Measurements from ENCODE around the gene GOLGA6C. TPM values are rescaled to one million over a fixed set of nuclear protein-coding genes. Genes with fewer than 3 reads are reported as not detected.
"Not testable (repeated sequence)": the region's sequence is repeated elsewhere in the genome, so short reads cannot be mapped to it uniquely, and the experiment has no call there.

The GOLGA6C gene
- total and polyA plus RNA-seq, 4 experiments from 2014 or later, result not detected

DNA sequence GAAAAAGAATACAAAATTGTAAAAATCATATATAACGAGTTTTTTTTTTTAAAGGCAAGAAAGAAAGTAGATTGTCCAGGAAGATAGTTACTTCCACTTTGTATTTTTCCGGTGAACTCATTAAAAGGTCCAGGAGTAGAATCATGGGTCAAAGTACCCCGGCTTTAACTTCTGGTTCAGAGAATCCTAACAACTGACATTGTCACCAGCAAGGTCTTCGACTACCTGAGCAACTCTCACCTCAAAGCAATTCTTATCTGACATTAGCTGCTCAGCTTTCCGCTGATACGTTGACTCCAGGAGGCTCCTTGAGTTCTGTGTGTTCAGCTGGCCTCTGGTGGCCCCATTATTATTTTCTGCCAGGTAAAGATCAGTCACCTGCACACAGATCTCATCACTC is 9.1 kb upstream of the GOLGA6C start:
- H3K9me3 Mint-ChIP-seq; intact Hi-C loops (cut with micrococcal nuclease); H3K36me3 Mint-ChIP-seq; H3K4me1 Mint-ChIP-seq; CTCF ChIA-PET (ENCODE audit: partially characterized antibody); H3K4me3 ChIP-seq (ENCODE audit: low read length in 2 of 2); H3K4me3 Mint-ChIP-seq; H3K36me3 ChIP-seq (ENCODE audit: insufficient read depth, low read length); DNase-seq; H3K27ac Mint-ChIP-seq; H3K27ac ChIP-seq (ENCODE audit: low read depth, low read length); H3K27me3 ChIP-seq (ENCODE audit: insufficient read depth, low read length); H3K9me3 ChIP-seq (ENCODE audit: control insufficient read depth in 1 of 2, low read length in 2 of 2); POLR2A ChIA-PET (ENCODE audit: partially characterized antibody); H3K4me1 ChIP-seq (ENCODE audit: insufficient read depth, low read length): not testable (repeated sequence)
- H3K27me3 Mint-ChIP-seq, result peaks cover 8 to 13% of the 10 kb centered on the region in 2 donors

DNA sequence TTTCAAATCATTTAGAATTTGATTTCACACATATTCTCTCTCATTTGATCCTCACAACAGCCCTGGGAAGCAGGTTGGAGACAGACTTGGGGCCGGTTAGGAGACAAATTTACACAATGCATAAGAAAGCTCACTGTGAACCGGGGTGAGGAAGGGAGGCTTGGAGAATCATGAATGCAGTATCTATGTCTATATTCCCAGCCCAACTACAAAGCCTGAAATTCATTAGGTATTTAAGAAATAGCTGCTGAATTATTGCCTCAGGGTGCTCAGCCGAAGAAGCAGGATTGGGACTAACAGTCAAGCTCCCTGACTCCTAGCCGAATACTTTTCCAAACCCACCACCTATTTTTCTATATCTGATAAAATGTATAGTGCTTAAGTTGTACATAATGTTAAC is 8.4 kb upstream of the GOLGA6C start:
- no peaks in the 10 kb centered on the region for H3K9me3 Mint-ChIP-seq
- H3K4me3 Mint-ChIP-seq, result no peak overlapping the region
- H3K9me3 ChIP-seq (ENCODE audit: control insufficient read depth in 1 of 2, low read length in 2 of 2), result no peaks in the 10 kb centered on the region
- H3K36me3 ChIP-seq (ENCODE audit: insufficient read depth, low read length), result no peaks in the 10 kb centered on the region
- DNase-seq, result no peak
- H3K4me1 Mint-ChIP-seq, result no peaks in the 10 kb centered on the region
- no peak overlapping the region for H3K4me3 ChIP-seq (ENCODE audit: low read length in 2 of 2)
- intact Hi-C loops (cut with micrococcal nuclease), result no loop called here
- no peaks in the 10 kb centered on the region for H3K27me3 ChIP-seq (ENCODE audit: insufficient read depth, low read length)
- no peak overlapping the region for H3K27ac Mint-ChIP-seq
- no peak overlapping the region for H3K27ac ChIP-seq (ENCODE audit: low read depth, low read length)
- H3K4me1 ChIP-seq (ENCODE audit: insufficient read depth, low read length), result no peaks in the 10 kb centered on the region
- POLR2A ChIA-PET (ENCODE audit: partially characterized antibody), result no interaction called here
- CTCF ChIA-PET (ENCODE audit: partially characterized antibody), result no interaction called here
- peaks cover 8 to 13% of the 10 kb centered on the region in 2 donors for H3K27me3 Mint-ChIP-seq
- H3K36me3 Mint-ChIP-seq, result no peaks in the 10 kb centered on the region

GRCh38 chr15:75251343-75251742 is 6.8 kb upstream of the GOLGA6C start:
- H3K27me3 Mint-ChIP-seq; H3K4me1 Mint-ChIP-seq; H3K4me3 ChIP-seq (ENCODE audit: low read length in 2 of 2); CTCF ChIA-PET (ENCODE audit: partially characterized antibody); intact Hi-C loops (cut with micrococcal nuclease); DNase-seq; H3K27ac Mint-ChIP-seq; H3K9me3 Mint-ChIP-seq; H3K4me3 Mint-ChIP-seq; H3K36me3 Mint-ChIP-seq; H3K4me1 ChIP-seq (ENCODE audit: insufficient read depth, low read length); H3K9me3 ChIP-seq (ENCODE audit: control insufficient read depth in 1 of 2, low read length in 2 of 2); H3K27me3 ChIP-seq (ENCODE audit: insufficient read depth, low read length); H3K27ac ChIP-seq (ENCODE audit: low read depth, low read length); H3K36me3 ChIP-seq (ENCODE audit: insufficient read depth, low read length); POLR2A ChIA-PET (ENCODE audit: partially characterized antibody): not testable (repeated sequence)

GRCh38 chr15:75252285-75252684 is 5.8 kb upstream of the GOLGA6C start:
- H3K27ac Mint-ChIP-seq, result not testable (repeated sequence)

DNA sequence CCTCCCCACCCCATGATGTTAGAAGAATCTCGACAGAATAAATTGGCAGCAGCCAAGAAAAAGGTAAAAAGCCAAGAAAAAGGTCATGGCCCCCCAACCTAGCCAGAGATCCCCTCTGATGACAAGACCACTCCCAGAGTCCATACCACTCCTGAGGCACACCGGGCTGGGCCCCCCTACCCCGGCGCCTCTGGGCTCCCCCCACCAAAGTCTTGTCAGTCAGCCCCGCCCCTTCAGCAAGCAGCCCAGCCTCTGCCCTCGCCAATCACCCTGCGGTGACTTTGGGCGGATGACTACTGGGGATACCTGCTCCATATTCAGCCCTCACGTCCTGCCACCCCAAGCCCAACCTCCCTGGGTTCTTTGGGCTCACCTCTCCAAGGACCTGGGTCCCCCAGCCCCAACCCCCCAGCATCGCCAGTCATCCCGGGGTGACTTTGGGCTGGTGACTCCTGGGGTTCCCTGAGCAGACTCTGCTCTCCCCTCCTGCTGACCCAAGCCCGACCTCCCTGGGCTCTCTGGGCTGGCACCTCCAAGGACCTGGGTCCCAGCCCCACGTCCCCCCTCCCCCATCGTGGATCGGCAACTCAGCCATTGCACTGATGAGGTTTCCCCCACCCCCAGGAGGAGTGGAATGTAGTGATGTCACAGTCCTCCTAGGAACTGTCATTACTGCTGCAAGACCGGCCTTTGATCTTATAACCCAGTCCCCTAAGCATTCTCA is 648 bp downstream of the GOLGA6C start:
- H3K27ac ChIP-seq (ENCODE audit: low read depth, low read length); H3K4me1 ChIP-seq (ENCODE audit: insufficient read depth, low read length); intact Hi-C loops (cut with micrococcal nuclease); DNase-seq; POLR2A ChIA-PET (ENCODE audit: partially characterized antibody); H3K27ac Mint-ChIP-seq; H3K36me3 Mint-ChIP-seq; H3K27me3 Mint-ChIP-seq; H3K27me3 ChIP-seq (ENCODE audit: insufficient read depth, low read length); H3K9me3 Mint-ChIP-seq; H3K4me1 Mint-ChIP-seq; H3K9me3 ChIP-seq (ENCODE audit: control insufficient read depth in 1 of 2, low read length in 2 of 2); H3K36me3 ChIP-seq (ENCODE audit: insufficient read depth, low read length); H3K4me3 ChIP-seq (ENCODE audit: low read length in 2 of 2); CTCF ChIA-PET (ENCODE audit: partially characterized antibody); H3K4me3 Mint-ChIP-seq: not testable (repeated sequence)

More at GRCh38 chr15:75252285-75252684, 5.8 kb upstream of the GOLGA6C start:
- H3K27me3 Mint-ChIP-seq; H3K36me3 Mint-ChIP-seq; H3K9me3 ChIP-seq (ENCODE audit: control insufficient read depth in 1 of 2, low read length in 2 of 2); H3K4me1 ChIP-seq (ENCODE audit: insufficient read depth, low read length); POLR2A ChIA-PET (ENCODE audit: partially characterized antibody); DNase-seq; H3K9me3 Mint-ChIP-seq; intact Hi-C loops (cut with micrococcal nuclease); H3K4me3 Mint-ChIP-seq; H3K4me3 ChIP-seq (ENCODE audit: low read length in 2 of 2); H3K27ac ChIP-seq (ENCODE audit: low read depth, low read length); H3K4me1 Mint-ChIP-seq; CTCF ChIA-PET (ENCODE audit: partially characterized antibody); H3K36me3 ChIP-seq (ENCODE audit: insufficient read depth, low read length); H3K27me3 ChIP-seq (ENCODE audit: insufficient read depth, low read length): not testable (repeated sequence)

DNA sequence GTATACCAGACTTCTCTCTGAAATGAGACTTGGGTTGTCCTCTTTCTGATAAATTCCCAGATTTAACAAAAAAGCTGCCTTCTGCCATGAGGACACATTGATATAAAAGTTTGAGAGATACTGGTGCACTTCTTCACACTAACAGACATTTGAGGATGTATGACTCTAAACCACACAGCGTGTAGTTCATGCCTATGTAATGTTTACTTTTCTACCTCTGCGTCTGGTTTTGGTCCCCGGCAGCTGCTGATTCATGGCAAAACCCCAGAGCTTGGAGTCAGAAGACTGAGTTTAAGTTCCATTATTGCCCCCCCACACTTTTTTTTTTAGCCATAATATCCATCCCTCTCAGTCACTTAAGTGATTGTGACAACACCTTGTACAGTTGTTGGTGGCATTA is 1.7 kb downstream of the GOLGA6C start:
- H3K36me3 ChIP-seq (ENCODE audit: insufficient read depth, low read length); H3K9me3 ChIP-seq (ENCODE audit: control insufficient read depth in 1 of 2, low read length in 2 of 2); H3K27ac Mint-ChIP-seq; H3K4me1 Mint-ChIP-seq; H3K4me1 ChIP-seq (ENCODE audit: insufficient read depth, low read length); intact Hi-C loops (cut with micrococcal nuclease); H3K27me3 Mint-ChIP-seq; H3K4me3 Mint-ChIP-seq; H3K27ac ChIP-seq (ENCODE audit: low read depth, low read length); DNase-seq; H3K4me3 ChIP-seq (ENCODE audit: low read length in 2 of 2); CTCF ChIA-PET (ENCODE audit: partially characterized antibody); H3K9me3 Mint-ChIP-seq; POLR2A ChIA-PET (ENCODE audit: partially characterized antibody); H3K36me3 Mint-ChIP-seq; H3K27me3 ChIP-seq (ENCODE audit: insufficient read depth, low read length): not testable (repeated sequence)

DNA sequence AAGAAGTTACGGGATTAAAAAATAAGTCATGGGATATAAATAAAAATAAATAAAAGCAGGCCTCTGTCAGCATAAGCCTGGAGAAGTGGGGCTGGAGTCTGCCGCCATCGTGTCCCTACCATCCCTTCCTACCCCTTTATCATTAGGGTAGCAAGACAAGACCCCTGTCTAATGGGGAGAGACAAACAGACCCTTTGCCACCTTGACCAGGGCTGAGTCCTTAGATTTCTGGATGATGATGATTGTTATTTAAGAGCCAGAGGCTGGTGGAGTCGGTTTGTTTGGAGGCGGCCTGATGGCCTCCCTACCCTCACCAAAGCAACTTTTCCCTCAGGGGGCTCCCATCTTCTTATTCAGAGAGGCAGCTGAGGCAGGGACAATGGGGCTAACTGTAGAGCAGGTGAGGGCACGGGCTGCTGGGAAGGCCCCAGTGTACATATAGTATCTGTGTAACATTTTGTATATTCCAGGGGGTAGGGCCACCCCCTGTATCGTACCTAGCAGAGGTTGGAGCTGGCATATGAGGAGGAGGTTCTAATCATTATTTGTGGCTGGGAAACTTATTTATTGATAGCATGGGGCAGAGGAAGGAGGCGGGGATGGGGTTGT is 15.7 kb downstream of the GOLGA6C start:
- H3K36me3 ChIP-seq (ENCODE audit: insufficient read depth, low read length); H3K36me3 Mint-ChIP-seq; H3K4me1 ChIP-seq (ENCODE audit: insufficient read depth, low read length); H3K27me3 ChIP-seq (ENCODE audit: insufficient read depth, low read length); CTCF ChIA-PET (ENCODE audit: partially characterized antibody); H3K27ac ChIP-seq (ENCODE audit: low read depth, low read length); H3K27me3 Mint-ChIP-seq; H3K4me3 ChIP-seq (ENCODE audit: low read length in 2 of 2); DNase-seq; H3K9me3 Mint-ChIP-seq; H3K4me3 Mint-ChIP-seq; H3K27ac Mint-ChIP-seq; intact Hi-C loops (cut with micrococcal nuclease); POLR2A ChIA-PET (ENCODE audit: partially characterized antibody); H3K4me1 Mint-ChIP-seq; H3K9me3 ChIP-seq (ENCODE audit: control insufficient read depth in 1 of 2, low read length in 2 of 2): not testable (repeated sequence)

All from CD4-positive, alpha-beta memory T cell (primary cell).